ENCODE results near the gene DCAF15.

DNA sequence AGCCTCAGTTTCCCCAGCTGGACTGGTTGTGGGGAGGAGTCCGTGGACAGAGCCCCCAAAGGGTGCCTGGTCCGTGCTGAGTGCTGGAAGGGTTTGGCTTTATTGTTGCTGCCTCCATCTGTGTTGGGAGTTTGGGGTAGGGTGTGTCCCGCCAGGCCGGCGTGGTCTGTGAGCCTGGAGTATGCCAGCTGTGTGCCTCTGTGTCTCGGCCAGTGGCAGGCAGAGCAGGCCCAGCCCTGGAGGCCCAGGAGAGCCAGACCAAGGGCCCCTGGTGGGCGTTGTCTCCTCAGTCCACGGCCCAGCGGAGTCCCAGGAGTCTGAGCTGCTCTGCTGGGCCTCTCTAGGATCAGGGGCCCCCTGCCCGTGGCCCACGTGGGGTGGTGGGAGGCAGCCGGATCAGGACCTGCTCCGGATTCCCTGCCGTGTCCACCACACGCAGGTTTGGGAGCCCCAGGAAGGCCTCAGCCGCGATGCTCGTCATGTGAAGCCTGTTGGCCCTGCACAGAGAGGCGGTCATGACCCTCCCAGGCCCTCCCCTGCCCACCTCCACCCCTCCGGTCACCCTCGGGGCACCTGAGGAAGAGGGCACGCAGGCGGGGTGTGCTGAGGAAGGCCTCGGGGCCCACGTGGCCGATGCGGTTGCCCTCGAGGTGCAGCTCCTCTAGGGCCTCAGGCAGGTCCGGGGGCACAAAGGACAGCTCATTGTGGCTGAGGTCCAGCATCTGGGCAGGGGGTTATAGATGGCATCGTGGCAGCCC, 20.7 kb upstream of the DCAF15 start:
- TF ChIP-seq, protein P1, sequence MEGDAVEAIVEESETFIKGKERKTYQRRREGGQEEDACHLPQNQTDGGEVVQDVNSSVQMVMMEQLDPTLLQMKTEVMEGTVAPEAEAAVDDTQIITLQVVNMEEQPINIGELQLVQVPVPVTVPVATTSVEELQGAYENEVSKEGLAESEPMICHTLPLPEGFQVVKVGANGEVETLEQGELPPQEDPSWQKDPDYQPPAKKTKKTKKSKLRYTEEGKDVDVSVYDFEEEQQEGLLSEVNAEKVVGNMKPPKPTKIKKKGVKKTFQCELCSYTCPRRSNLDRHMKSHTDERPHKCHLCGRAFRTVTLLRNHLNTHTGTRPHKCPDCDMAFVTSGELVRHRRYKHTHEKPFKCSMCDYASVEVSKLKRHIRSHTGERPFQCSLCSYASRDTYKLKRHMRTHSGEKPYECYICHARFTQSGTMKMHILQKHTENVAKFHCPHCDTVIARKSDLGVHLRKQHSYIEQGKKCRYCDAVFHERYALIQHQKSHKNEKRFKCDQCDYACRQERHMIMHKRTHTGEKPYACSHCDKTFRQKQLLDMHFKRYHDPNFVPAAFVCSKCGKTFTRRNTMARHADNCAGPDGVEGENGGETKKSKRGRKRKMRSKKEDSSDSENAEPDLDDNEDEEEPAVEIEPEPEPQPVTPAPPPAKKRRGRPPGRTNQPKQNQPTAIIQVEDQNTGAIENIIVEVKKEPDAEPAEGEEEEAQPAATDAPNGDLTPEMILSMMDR (IDR thresholded peaks at IDR 0.05), result no peak
- no peak for TF ChIP-seq ZFX (IDR thresholded peaks at IDR 0.05; ENCODE audit: borderline replicate concordance)
